HG03103 (cell line): Measurements from ENCODE around the gene AFF2.
"Not testable (repeated sequence)": the region's sequence is repeated elsewhere in the genome, so short reads cannot be mapped to it uniquely, and the experiment has no call there.

ENCODE experiments used
- ATAC-seq: cut with Tn5 transposase; IDR thresholded peaks from one replicate; pipeline ENCODE4 v1.9.1; 2021; ENCODE audit warnings: low read depth; ENCODE audit not compliant: unreplicated experiment

The AFF2 gene

GRCh38 chrX:148629434-148629833 lies 129.0 kb downstream of the AFF2 start:
- ATAC-seq: no peak

- ATAC-seq: no peak
These were observed 132.0 kb downstream of the AFF2 start for GRCh38 chrX:148632444-148632843.

GRCh38 chrX:148633218-148633908 lies 132.9 kb downstream of the AFF2 start:
- ATAC-seq: no peak

GRCh38 chrX:148634591-148634990 lies 134.2 kb downstream of the AFF2 start:
- ATAC-seq: no peak

- ATAC-seq: no peak
These were observed 143.0 kb downstream of the AFF2 start for GRCh38 chrX:148643460-148643859.

- no peak for ATAC-seq
These were observed 147.2 kb downstream of the AFF2 start for GRCh38 chrX:148647651-148648050.

GRCh38 chrX:148649145-148649795 lies 148.9 kb downstream of the AFF2 start:
- ATAC-seq: no peak

GRCh38 chrX:148658115-148658730 lies 157.8 kb downstream of the AFF2 start:
- no peak for ATAC-seq

GRCh38 chrX:148659481-148659880 lies 159.1 kb downstream of the AFF2 start:
- no peak for ATAC-seq

- no peak for ATAC-seq
These were observed 160.6 kb downstream of the AFF2 start for GRCh38 chrX:148661035-148661434.

- no peak for ATAC-seq
These were observed 161.6 kb downstream of the AFF2 start for GRCh38 chrX:148662014-148662413.

- ATAC-seq: no peak
These were observed 163.8 kb downstream of the AFF2 start for GRCh38 chrX:148664171-148664570.

- ATAC-seq: no peak
These were observed 164.6 kb downstream of the AFF2 start for GRCh38 chrX:148664995-148665394.

- not testable (repeated sequence) for ATAC-seq
These were observed 168.8 kb downstream of the AFF2 start for GRCh38 chrX:148669175-148669574.

GRCh38 chrX:148670277-148670676 lies 169.9 kb downstream of the AFF2 start:
- no peak for ATAC-seq

- ATAC-seq: no peak
These were observed 172.1 kb downstream of the AFF2 start for GRCh38 chrX:148672517-148672916.

- ATAC-seq: no peak
These were observed 181.2 kb downstream of the AFF2 start for GRCh38 chrX:148681605-148682004.

- ATAC-seq: no peak
These were observed 181.8 kb downstream of the AFF2 start for GRCh38 chrX:148682206-148682605.

- no peak for ATAC-seq
These were observed 191.0 kb downstream of the AFF2 start for GRCh38 chrX:148691456-148691855.

- no peak for ATAC-seq
These were observed 194.8 kb downstream of the AFF2 start for GRCh38 chrX:148695255-148695654.

- ATAC-seq: no peak
These were observed 197.8 kb downstream of the AFF2 start for GRCh38 chrX:148698221-148698620.

- ATAC-seq: no peak
These were observed 199.6 kb downstream of the AFF2 start for GRCh38 chrX:148700021-148700420.
